Activated naive CD4-positive, alpha-beta T cell treated with anti-CD3 and anti-CD28 coated beads, Interleukin-2, amount 10 ng/mL, durations not matched to agents 7 days and 5 days (primary cell): ENCODE results near the gene CCDC86.

Source experiments
- CTCF ChIA-PET: fragments of 350-600 bp; sonication (Branson Sonifier 250); formaldehyde crosslinking; loops from one replicate; lab custom pipeline; 2021; ENCODE audit warnings: antibody characterized with exemption; lab: Charles Lee
- DNase-seq: peaks from one replicate; pipeline ENCODE4 v3.0.0-alpha.2; 2020
- H3K27ac Mint-ChIP-seq: one replicate; pipeline ENCODE4 v1.8.0; 2021; ENCODE audit warnings: mild to moderate bottlenecking, moderate library complexity, mixed read lengths
- H3K27me3 Mint-ChIP-seq: one replicate; pipeline ENCODE4 v1.8.0; 2021; ENCODE audit warnings: mild to moderate bottlenecking, mixed read lengths
- H3K36me3 Mint-ChIP-seq: one replicate; pipeline ENCODE4 v1.8.0; 2021; ENCODE audit warnings: mixed read lengths
- H3K4me1 Mint-ChIP-seq: one replicate; pipeline ENCODE4 v1.8.0; 2021; ENCODE audit warnings: mixed read lengths
- H3K4me3 Mint-ChIP-seq: one replicate; pipeline ENCODE4 v1.8.0; 2021; ENCODE audit warnings: mild to moderate bottlenecking, moderate library complexity, mixed read lengths
- H3K9me3 Mint-ChIP-seq: one replicate; pipeline ENCODE4 v1.8.0; 2021; ENCODE audit warnings: mixed read lengths

The CCDC86 gene

DNA sequence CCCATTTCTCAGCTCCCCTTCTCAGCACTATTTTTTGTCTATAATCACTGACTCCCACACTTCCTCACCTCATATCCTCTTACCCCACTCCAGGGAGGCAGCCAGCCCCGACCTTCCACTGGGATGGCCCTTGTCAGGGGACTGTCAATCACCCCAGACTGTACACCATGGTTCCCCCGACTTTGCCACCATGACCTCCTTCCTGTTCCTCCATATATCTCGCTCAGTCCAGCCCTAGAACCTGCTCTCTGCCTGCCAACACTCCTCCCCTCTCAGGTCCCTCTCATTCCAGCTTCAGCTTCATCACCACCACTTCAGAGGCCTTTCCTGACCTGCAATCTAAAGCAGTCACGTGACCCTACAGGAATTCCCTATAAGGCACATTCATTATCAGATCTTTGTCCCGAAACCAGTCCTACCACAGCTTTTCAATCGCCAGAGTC lies 48.0 kb downstream of the CCDC86 start:
- no peak for DNase-seq
- CTCF ChIA-PET: interaction anchor here (1.2 to 5.0 kb wide), 5 partner anchors 10 to 297 kb away, joined by 4 to 178 read pairs (median 13); no protein-coding TSS in a partner anchor
- Mint-ChIP-seq H3K9me3 (no peaks in the 10 kb centered on the region), H3K4me3 (no peak overlapping the region), H3K36me3 (peaks cover 36% of the 10 kb centered on the region), H3K27ac (no peak overlapping the region), H3K27me3 (no peaks in the 10 kb centered on the region), H3K4me1 (peaks cover 3% of the 10 kb centered on the region)

- no peak overlapping the region for H3K4me3 Mint-ChIP-seq
- no peaks in the 10 kb centered on the region for H3K9me3 Mint-ChIP-seq
- DNase-seq: no peak
- CTCF ChIA-PET: interaction anchor here (1.2 to 5.0 kb wide), 3 partner anchors 9 to 116 kb away, joined by 4 to 178 read pairs (median 13); no protein-coding TSS in a partner anchor
- H3K36me3 Mint-ChIP-seq: peaks cover 37% of the 10 kb centered on the region
- H3K27ac Mint-ChIP-seq: no peak overlapping the region
- H3K27me3 Mint-ChIP-seq: no peaks in the 10 kb centered on the region
- peaks cover 3% of the 10 kb centered on the region for H3K4me1 Mint-ChIP-seq
Observed at GRCh38 chr11:60890696-60891095, 48.8 kb downstream of the CCDC86 start.

GRCh38 chr11:60891103-60891741 lies 49.3 kb downstream of the CCDC86 start:
- H3K27me3 Mint-ChIP-seq: no peaks in the 10 kb centered on the region
- no peak overlapping the region for H3K4me3 Mint-ChIP-seq
- peaks cover 2% of the 10 kb centered on the region for H3K4me1 Mint-ChIP-seq
- CTCF ChIA-PET: interaction anchor here (2.1 to 5.0 kb wide), 3 partner anchors 8 to 62 kb away, joined by 13 to 178 read pairs (median 14); no protein-coding TSS in a partner anchor
- no peak overlapping the region for H3K27ac Mint-ChIP-seq
- DNase-seq: peak; percentile 2
- H3K9me3 Mint-ChIP-seq: no peaks in the 10 kb centered on the region
- peaks cover 42% of the 10 kb centered on the region for H3K36me3 Mint-ChIP-seq

DNA sequence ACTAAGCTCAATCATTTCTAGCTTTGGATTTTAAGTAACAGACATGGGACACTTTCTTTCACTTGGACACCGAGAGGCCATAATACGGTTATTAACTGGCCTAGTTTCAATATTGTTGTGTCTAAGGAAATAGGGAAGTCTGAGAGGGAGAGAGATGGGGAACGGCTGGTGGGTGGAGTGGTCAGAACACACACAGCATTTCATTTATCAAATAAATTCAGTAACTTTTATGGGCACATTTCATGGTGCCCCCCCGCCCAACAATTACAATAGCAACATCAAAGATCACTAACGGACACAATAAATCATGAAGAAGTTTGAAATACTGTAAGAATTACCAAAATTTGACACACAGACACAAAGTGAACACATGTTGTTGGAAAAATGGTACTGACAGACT lies 53.8 kb downstream of the CCDC86 start:
- no peaks in the 10 kb centered on the region for H3K27me3 Mint-ChIP-seq
- H3K9me3 Mint-ChIP-seq: no peaks in the 10 kb centered on the region
- peak; percentile 5 for DNase-seq
- no peaks in the 10 kb centered on the region for H3K4me1 Mint-ChIP-seq
- CTCF ChIA-PET: interaction anchor here (1.4 to 1.8 kb wide), 2 partner anchors 8 to 65 kb away, joined by 5 to 10 read pairs; no protein-coding TSS in a partner anchor
- H3K27ac Mint-ChIP-seq: no peak overlapping the region
- no peak overlapping the region for H3K4me3 Mint-ChIP-seq
- peaks cover 68% of the 10 kb centered on the region for H3K36me3 Mint-ChIP-seq

GRCh38 chr11:60897496-60897895 lies 55.6 kb downstream of the CCDC86 start:
- Mint-ChIP-seq H3K9me3 (no peaks in the 10 kb centered on the region), H3K27ac (no peak overlapping the region), H3K27me3 (no peaks in the 10 kb centered on the region), H3K4me1 (no peaks in the 10 kb centered on the region), H3K4me3 (no peak overlapping the region), H3K36me3 (peaks cover 71% of the 10 kb centered on the region)
- CTCF ChIA-PET: interaction anchor here (0.7 to 10.1 kb wide), 5 partner anchors 14 to 290 kb away, joined by 3 to 100 read pairs (median 3); no protein-coding TSS in a partner anchor
- DNase-seq: no peak

DNA sequence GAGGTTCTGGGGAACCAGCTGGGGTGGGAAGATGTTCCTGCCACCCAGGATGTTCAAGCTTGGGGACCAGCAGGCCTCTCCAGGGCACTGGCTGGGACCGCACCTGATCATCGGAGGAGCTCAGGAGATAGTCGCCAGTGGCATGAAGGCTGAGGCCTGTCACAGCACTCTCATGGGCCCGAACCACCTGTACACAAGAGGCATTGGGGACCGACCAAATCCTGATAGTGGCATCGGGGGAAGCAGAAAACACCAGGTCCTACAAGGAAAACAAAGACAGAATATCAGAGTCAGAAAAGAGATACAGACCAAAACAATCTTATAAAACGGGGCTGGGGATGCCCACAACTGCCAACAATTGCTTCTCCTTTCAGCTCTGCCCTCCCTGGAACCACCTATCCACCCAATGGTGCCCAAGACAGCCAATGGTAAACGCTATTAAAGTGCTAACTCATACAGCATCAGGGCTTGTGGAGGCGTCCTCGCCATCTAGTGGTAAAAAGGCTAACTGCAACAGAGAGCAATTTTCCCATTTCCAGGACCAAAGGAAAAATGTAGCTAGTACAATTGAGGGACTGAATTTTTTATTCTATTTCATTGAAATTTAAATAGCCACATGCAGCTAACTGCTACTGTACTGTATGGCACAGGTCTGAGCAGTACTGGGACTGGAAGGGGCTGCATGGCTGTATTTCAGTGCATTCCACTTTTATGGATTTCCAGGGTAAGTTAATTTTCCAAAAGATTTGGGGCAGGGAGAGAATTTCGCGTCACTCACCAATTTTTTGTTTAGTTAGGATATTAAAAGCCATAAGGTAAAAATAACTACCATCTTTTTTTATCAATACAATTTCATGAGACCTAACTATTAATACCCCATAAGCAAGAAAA lies 57.4 kb downstream of the CCDC86 start:
- no peaks in the 10 kb centered on the region for H3K9me3 Mint-ChIP-seq
- H3K27me3 Mint-ChIP-seq: no peaks in the 10 kb centered on the region
- DNase-seq: peak; percentile 45
- peaks cover 7% of the 10 kb centered on the region for H3K4me1 Mint-ChIP-seq
- peak overlapping the region; percentile 15 for H3K27ac Mint-ChIP-seq
- peaks cover 65% of the 10 kb centered on the region for H3K36me3 Mint-ChIP-seq
- no peak overlapping the region for H3K4me3 Mint-ChIP-seq
- CTCF ChIA-PET: interaction anchor here (0.7 to 10.1 kb wide), 22 partner anchors 9 to 288 kb away, joined by 3 to 100 read pairs (median 3); partner anchors contain the start of genes CCDC86, PTGDR2 and TMEM109

DNA sequence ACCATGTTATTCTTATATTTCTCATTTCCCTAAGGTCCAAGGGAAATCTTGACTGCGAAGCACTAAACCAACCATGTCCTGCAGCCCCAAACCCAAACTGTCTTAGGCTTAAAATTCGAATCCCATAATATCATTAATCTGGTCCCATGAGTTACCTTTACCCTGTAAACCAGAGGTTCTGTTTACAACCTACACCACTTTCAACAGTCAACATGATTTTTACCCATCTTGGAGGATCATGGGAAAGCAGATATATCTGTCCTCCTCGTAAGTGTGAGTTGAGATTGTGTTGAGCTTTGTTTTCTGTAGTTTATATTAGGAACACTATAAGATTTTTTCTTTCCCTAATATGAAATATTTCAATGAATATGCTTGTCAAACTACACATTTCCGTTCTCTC lies 58.1 kb downstream of the CCDC86 start:
- Mint-ChIP-seq H3K9me3 (no peaks in the 10 kb centered on the region), H3K36me3 (peaks cover 61% of the 10 kb centered on the region), H3K4me1 (peaks cover 14% of the 10 kb centered on the region), H3K27ac (peak overlapping the region; percentile 59), H3K4me3 (no peak overlapping the region), H3K27me3 (no peaks in the 10 kb centered on the region)
- CTCF ChIA-PET: interaction anchor here (0.7 to 10.1 kb wide), 17 partner anchors 9 to 287 kb away, joined by 3 to 100 read pairs (median 4); partner anchors contain the start of genes PTGDR2 and TMEM109
- no peak for DNase-seq
